H1 (cell line): ENCODE measurements around the gene TMEM30A. TPM values are rescaled to one million over a fixed set of nuclear protein-coding genes. Genes with fewer than 3 reads are reported as not detected.

Experiments used
- CTCF ChIA-PET: fragments of 300-600 bp; sonication (Branson Sonifier 250); formaldehyde crosslinking; loops from one replicate; lab custom pipeline; 2021; ENCODE audit not compliant: partially characterized antibody; lab: Charles Lee
- POLR2A ChIA-PET: fragments of 300-600 bp; sonication (Branson Sonifier 250); formaldehyde crosslinking; loops from one replicate; lab custom pipeline; 2021; ENCODE audit warnings: inconsistent platforms; ENCODE audit not compliant: partially characterized antibody; lab: Charles Lee
- DNase-seq, 2 experiments: peaks; one replicate each; pipeline versions ENCODE4 v3.0.0 to v3.0.0-alpha.2; 2010 to 2022; ENCODE audit warnings: low spot score in 2 of 2, low read depth in 1 of 2, mixed read lengths in 1 of 2
- FAIRE-seq: peaks from 2 replicates; lab custom pipeline; 2011; peaks lifted over from hg19 to GRCh38; lab: Jason Lieb, UNC
- H2AFZ ChIP-seq: 2 replicates; pipeline ENCODE4 v1.8.1; 2012; ENCODE audit warnings: low read length, inconsistent platforms
- H2AK5ac ChIP-seq: 2 replicates; pipeline ENCODE4 v1.6.1; 2013; ENCODE audit warnings: low read depth, low read length
- H2BK120ac ChIP-seq: replicated peaks from 2 replicates; pipeline ENCODE3; 2013; ENCODE audit warnings: low read depth, low read length, inconsistent platforms
- H2BK12ac ChIP-seq: 2 replicates; pipeline ENCODE4 v1.6.1; 2013; ENCODE audit warnings: low read depth, low read length
- H2BK15ac ChIP-seq: 2 replicates; pipeline ENCODE4 v1.6.1; 2013; ENCODE audit warnings: low read length
- H2BK20ac ChIP-seq: 2 replicates; pipeline ENCODE4 v1.6.1; 2013; ENCODE audit warnings: low read length
- H2BK5ac ChIP-seq: 2 replicates; pipeline ENCODE4 v1.6.1; 2013; ENCODE audit warnings: low read depth, low read length
- H3K14ac ChIP-seq: 2 replicates; pipeline ENCODE4 v1.6.1; 2013; ENCODE audit warnings: inconsistent platforms; ENCODE audit not compliant: insufficient read length
- H3K18ac ChIP-seq: 2 replicates; pipeline ENCODE4 v1.6.1; 2013; ENCODE audit warnings: low read length; ENCODE audit errors: extremely low read depth
- H3K23ac ChIP-seq: 2 replicates; pipeline ENCODE4 v1.6.1; 2013; ENCODE audit warnings: inconsistent platforms; ENCODE audit not compliant: insufficient read length
- H3K23me2 ChIP-seq: 2 replicates; pipeline ENCODE4 v1.6.1; 2013; ENCODE audit warnings: low read depth, low read length
- H3K27ac ChIP-seq: 2 replicates; pipeline ENCODE4 v1.6.1; 2011; ENCODE audit warnings: low read depth, low read length, inconsistent platforms
- H3K27me3 ChIP-seq, 4 experiments: replicated peaks in 1 of 4; 1 replicate in 1 of 4; 2 replicates in 3 of 4; pipeline versions ENCODE4 v1.6.1 to v1.8.1; 2011 to 2013; ENCODE audit warnings: low read length in 3 of 4, mild to moderate bottlenecking in 3 of 4, inconsistent platforms in 2 of 4, mixed read lengths in 2 of 4, moderate library complexity in 1 of 4; ENCODE audit not compliant: control insufficient read depth in 3 of 4, insufficient read depth in 3 of 4; ENCODE audit errors: extremely low read depth in 1 of 4
- H3K36me3 ChIP-seq, 4 experiments: 2 replicates each; pipeline versions ENCODE4 v1.6.1 to v1.8.1; 2011 to 2013; ENCODE audit warnings: mild to moderate bottlenecking in 4 of 4, low read length in 3 of 4, moderate library complexity in 2 of 4, control low read depth in 1 of 4, inconsistent platforms in 1 of 4; ENCODE audit not compliant: insufficient read depth in 4 of 4, control insufficient read depth in 2 of 4
- H3K4ac ChIP-seq: replicated peaks from 2 replicates; pipeline ENCODE3; 2013; ENCODE audit warnings: low read length, low read depth, mixed read lengths, inconsistent platforms; ENCODE audit not compliant: insufficient read length
- H3K4me1 ChIP-seq, 4 experiments: replicated peaks in 1 of 4; 1 replicate in 1 of 4; 2 replicates in 3 of 4; pipeline versions ENCODE4 v1.6.1 to v1.8.1; 2011 to 2013; ENCODE audit warnings: low read length in 3 of 4, inconsistent platforms in 2 of 4, mixed read lengths in 1 of 4; ENCODE audit not compliant: insufficient read depth in 4 of 4, control insufficient read depth in 3 of 4
- H3K4me2 ChIP-seq, 2 experiments: 2 replicates each; pipeline versions ENCODE4 v1.6.1 to v1.8.1; 2011 to 2013; ENCODE audit warnings: low read depth in 2 of 2, low read length in 2 of 2, control low read depth in 1 of 2, inconsistent platforms in 1 of 2, mild to moderate bottlenecking in 1 of 2; ENCODE audit not compliant: insufficient read depth in 1 of 2
- H3K4me3 ChIP-seq, 4 experiments: fragments of 200-600, 300-600 bp in 1 of 4; sonication (generic), shearing (Covaris generic), sonication (Bioruptor Twin) in 1 of 4; 2 replicates each; pipeline versions ENCODE4 v1.5.1 to v1.8.1; 2011 to 2016; ENCODE audit warnings: low read length in 4 of 4, low read depth in 3 of 4, control low read depth in 2 of 4, inconsistent platforms in 2 of 4, mild to moderate bottlenecking in 2 of 4, mixed read lengths in 1 of 4, moderate library complexity in 1 of 4; ENCODE audit not compliant: insufficient read depth in 2 of 4; ENCODE audit errors: extremely low read depth in 1 of 4
- H3K56ac ChIP-seq: replicated peaks from 2 replicates; pipeline ENCODE3; 2013; ENCODE audit warnings: low read depth, mild to moderate bottlenecking, mixed read lengths, low read length, inconsistent platforms; ENCODE audit not compliant: insufficient read length
- H3K79me1 ChIP-seq: 2 replicates; pipeline ENCODE4 v1.6.1; 2013; ENCODE audit warnings: low read depth, low read length, control low read depth
- H3K79me2 ChIP-seq, 2 experiments: 2 replicates each; pipeline versions ENCODE4 v1.6.1 to v1.8.1; 2012 to 2013; ENCODE audit warnings: low read length in 2 of 2, mild to moderate bottlenecking in 2 of 2, inconsistent platforms in 1 of 2; ENCODE audit not compliant: insufficient read depth in 2 of 2, control insufficient read depth in 1 of 2
- H3K9ac ChIP-seq, 4 experiments: replicated peaks in 1 of 4; 1 replicate in 1 of 4; 2 replicates in 3 of 4; pipeline versions ENCODE4 v1.6.1 to v1.8.1; 2011 to 2013; ENCODE audit warnings: low read depth in 3 of 4, low read length in 3 of 4, control low read depth in 2 of 4, mild to moderate bottlenecking in 2 of 4, moderate library complexity in 2 of 4, inconsistent platforms in 1 of 4; ENCODE audit errors: extremely low read depth in 1 of 4
- H3K9me3 ChIP-seq, 2 experiments: 2 replicates each; pipeline versions ENCODE4 v1.6.1 to v1.8.1; 2012 to 2013; ENCODE audit warnings: mild to moderate bottlenecking in 2 of 2, moderate library complexity in 2 of 2, control low read depth in 1 of 2, inconsistent platforms in 1 of 2, low read depth in 1 of 2, low read length in 1 of 2, mixed read lengths in 1 of 2; ENCODE audit not compliant: insufficient read depth in 2 of 2
- H4K20me1 ChIP-seq, 2 experiments: replicated peaks in 1 of 2; 2 replicates each; pipeline versions ENCODE3 to v1.8.1; 2011 to 2013; ENCODE audit warnings: inconsistent platforms in 2 of 2, low read length in 2 of 2, mild to moderate bottlenecking in 1 of 2; ENCODE audit not compliant: insufficient read depth in 2 of 2, control insufficient read depth in 1 of 2
- H4K5ac ChIP-seq: 2 replicates; pipeline ENCODE4 v1.6.1; 2013; ENCODE audit warnings: low read length, low read depth, mixed read lengths, inconsistent platforms; ENCODE audit not compliant: insufficient read length
- H4K8ac ChIP-seq: 2 replicates; pipeline ENCODE4 v1.8.0; 2013; ENCODE audit warnings: mild to moderate bottlenecking, moderate library complexity, low read length, inconsistent platforms; ENCODE audit not compliant: insufficient read depth; ENCODE audit errors: extremely low read depth
- H4K91ac ChIP-seq: replicated peaks from 2 replicates; pipeline ENCODE3; 2013; ENCODE audit warnings: low read length, mixed read lengths, inconsistent platforms; ENCODE audit not compliant: insufficient read length
- EGR1 ChIP-seq: IDR thresholded peaks from 2 replicates; pipeline ENCODE4 v1.6.1; 2011; ENCODE audit warnings: low read depth, low read length, borderline replicate concordance
- EZH2 ChIP-seq: fragments of 200-600 bp; sonication (generic); IDR thresholded peaks from 2 replicates; pipeline ENCODE4 v1.7.1; 2012; ENCODE audit warnings: low read depth, mild to moderate bottlenecking, moderate library complexity, low read length, inconsistent platforms; ENCODE audit not compliant: severe bottlenecking
- GTF2F1 ChIP-seq: IDR thresholded peaks from 2 replicates; pipeline ENCODE4 v1.6.1; 2012; ENCODE audit warnings: low read depth, low read length, improper control_type of control experiment, borderline replicate concordance
- HDAC2 ChIP-seq, 2 experiments: fragments of 300-600 bp in 1 of 2; sonication (generic) in 1 of 2; IDR thresholded peaks; 2 replicates each; pipeline ENCODE4 v1.6.1; 2011 to 2012; ENCODE audit warnings: low read depth in 2 of 2, low read length in 2 of 2, mild to moderate bottlenecking in 2 of 2, moderate library complexity in 2 of 2, borderline replicate concordance in 1 of 2, inconsistent platforms in 1 of 2
- HDAC6 ChIP-seq: IDR thresholded peaks from one replicate; pipeline ENCODE4 v1.7.1; 2012; ENCODE audit warnings: low read depth, mild to moderate bottlenecking, inconsistent platforms, low read length, moderate library complexity
- KDM1A ChIP-seq: fragments of 200-600, 300-600 bp; sonication (generic); IDR thresholded peaks from 2 replicates; pipeline ENCODE4 v1.7.1; 2016; ENCODE audit warnings: mild to moderate bottlenecking, low read length, borderline replicate concordance
- KDM4A ChIP-seq: IDR thresholded peaks from one replicate; pipeline ENCODE4 v1.7.1; 2012; ENCODE audit warnings: low read depth, mild to moderate bottlenecking, moderate library complexity, low read length, inconsistent platforms; ENCODE audit not compliant: severe bottlenecking
- KDM5A ChIP-seq: fragments of 200-600 bp; IDR thresholded peaks from 2 replicates; pipeline ENCODE4 v1.7.1; 2012; ENCODE audit warnings: mild to moderate bottlenecking, low read length, inconsistent platforms, mixed read lengths
- RNF2 ChIP-seq: fragments of 200-900, 300-1000 bp; sonication (generic); IDR thresholded peaks from 2 replicates; pipeline ENCODE4 v1.7.1; 2016; ENCODE audit warnings: borderline replicate concordance, low read depth, mild to moderate bottlenecking, antibody characterized with exemption, low read length; ENCODE audit not compliant: poor library complexity, severe bottlenecking; ENCODE audit errors: missing control alignments
- WGBS, 2 experiments: shearing (Covaris generic) in 1 of 2; methylation state at CpG; one replicate each; pipeline versions ENCODE4 v1.1.6 to v1.1.7; 2013 to 2015; ENCODE audit warnings: low lambda C conversion rate in 2 of 2, mixed read lengths in 2 of 2, inconsistent platforms in 1 of 2, low coverage in 1 of 2, missing lambda C conversion rate in 1 of 2; ENCODE audit not compliant: insufficient replicate concordance in 2 of 2, insufficient coverage in 1 of 2, insufficient read length in 1 of 2; ENCODE audit errors: extremely low coverage in 1 of 2, missing lambda C conversion rate in 1 of 2; 5-methylcytosine and 5-hydroxymethylcytosine counted together
- polyA plus RNA-seq, 7 experiments: library from polyadenylated mRNA; depleted of rRNA in 3 of 7; stranded (reverse) in 5 of 7; unstranded in 2 of 7; fragments of >200 nt in 5 of 7; fragments of 200-250 nt in 2 of 7; gene quantifications; 1 replicate in 5 of 7; 2 replicates in 1 of 7; 4 replicates in 1 of 7; pipeline versions ENCODE4 v1.2.1 to v1.2.3, GENCODE V29; 2011 to 2013; ENCODE audit warnings: missing spikeins in 2 of 7, mixed read lengths in 2 of 7
- total RNA-seq: library from RNA; stranded (reverse); fragmentation: NEBNext Ultra II Directional; extraction: Animal tissue kit (Norgen Biotek cat#: 25700); gene quantifications from 2 replicates; pipeline ENCODE4 v1.2.1, GENCODE V29; 2021

TMEM30A gene
- total and polyA plus RNA-seq, 2 of the 8 experiments (the other 6 are each of a cell fraction or from before 2014, with no cell fraction given): 10.5 to 71.0 TPM

GRCh38 chr6:75206576-75207342 lies 77.8 kb downstream of the TMEM30A start:
- Histone ChIP-seq H2BK20ac (0 out of 2 replicates have a peak overlapping the region, but pooled peaks have one; percentile 87), H2BK120ac (peak overlapping the region; percentile 56), H3K18ac (no peak overlapping the region; the same call in 1 of the 2 replicates), H4K8ac (no peak overlapping the region), H3K4me3 (peak overlapping the region; percentile 55 to 77 (median 66)), H4K20me1 (peaks cover 0 to 2% of the 10 kb centered on the region in 2 experiments), H2AFZ (peak overlapping the region; percentile 95), H3K56ac (no peak overlapping the region), H2AK5ac (no peak overlapping the region), H4K91ac (peak overlapping the region; percentile 27), H3K4me1 (peaks cover under 1 to 29% (median 10%) of the 10 kb centered on the region in 4 experiments; a peak in 6 of 7 replicates), H3K23me2 (peaks cover 44% of the 10 kb centered on the region), H4K5ac (no peak overlapping the region), H3K4ac (no peak overlapping the region), H3K9ac (no peak overlapping the region; a peak in 1 of 7 replicates), H2BK5ac (no peak overlapping the region), H3K14ac (no peak overlapping the region), H3K23ac (no peak overlapping the region), H3K27ac (no peak overlapping the region), H3K36me3 (no peaks in the 10 kb centered on the region), H3K79me2 (no peaks in the 10 kb centered on the region), H2BK15ac (no peak overlapping the region), H3K9me3 (no peaks in the 10 kb centered on the region), H3K79me1 (no peaks in the 10 kb centered on the region), H3K27me3 (peaks cover 40 to 71% (median 67%) of the 10 kb centered on the region in 4 experiments), H3K4me2 (peak overlapping the region; percentile 97 to 99), H2BK12ac (peak overlapping the region; percentile 89)
- FAIRE-seq (no peak), DNase-seq (peak in 1 of 2 experiments; percentile 66)
- POLR2A ChIA-PET: interaction anchor here (1.0 to 1.4 kb wide), 2 partner anchors 11 to 78 kb away, joined by 3 read pairs; partner anchors contain the start of gene TMEM30A
- CTCF ChIA-PET: interaction anchor here (0.6 to 11.0 kb wide), 11 partner anchors 14 to 1467 kb away, joined by 3 to 104 read pairs (median 8); no protein-coding TSS in a partner anchor
- WGBS, 2 experiments: 2% methylated on average over 34 of the region's 35 CpGs; no CpG with 5 or more reads in 1 of the 2 experiments
- peak; percentile 35 for TF ChIP-seq KDM4A
- peak; percentile 95 for TF ChIP-seq EZH2
- peak; percentile 38 for TF ChIP-seq RNF2
- TF ChIP-seq KDM5A: no peak
- no peak for TF ChIP-seq EGR1
- no peak for TF ChIP-seq HDAC6
- no peak for TF ChIP-seq GTF2F1
- no peak for TF ChIP-seq KDM1A
- TF ChIP-seq HDAC2 (IDR thresholded peaks at IDR 0.05; ENCODE audit: borderline replicate concordance in 1 of 2, low read depth in 2 of 2, low read length in 2 of 2): no peak
